Natural killer cell (primary cell): ENCODE measurements around the gene CAPN9. TPM values are rescaled to one million over a fixed set of nuclear protein-coding genes. Genes with fewer than 3 reads are reported as not detected.

Experiments
- ATAC-seq, 3 donors: fragments of 150-1000 bp in 2 of 3; fragments of 200-7000 bp in 1 of 3; cut with Tn5 transposase; 1 replicate in 1 of 3; 2 replicates in 2 of 3; pipeline ENCODE4 v1.10.0; 2021; ENCODE audit warnings: mild to moderate bottlenecking in 2 of 3, moderate library complexity in 2 of 3
- DNase-seq, 2 donors: peaks; one replicate each; pipeline versions ENCODE4 v3.0.0 to v3.0.0-alpha.2; 2013 to 2021; ENCODE audit warnings: mixed read lengths in 1 of 2
- H3K27ac ChIP-seq: one replicate; pipeline ENCODE4 v1.5.1; 2013; ENCODE audit warnings: mild to moderate bottlenecking, low read length
- H3K27me3 ChIP-seq: one replicate; pipeline ENCODE4 v1.6.1; 2013; ENCODE audit warnings: low read length; ENCODE audit not compliant: control insufficient read depth, insufficient read depth
- H3K36me3 ChIP-seq: one replicate; pipeline ENCODE4 v1.6.1; 2013; ENCODE audit warnings: low read length; ENCODE audit not compliant: control insufficient read depth, insufficient read depth
- H3K4me1 ChIP-seq: one replicate; pipeline ENCODE4 v1.6.1; 2013; ENCODE audit warnings: low read length; ENCODE audit not compliant: control insufficient read depth, insufficient read depth
- H3K4me3 ChIP-seq: one replicate; pipeline ENCODE4 v1.5.1; 2013; ENCODE audit warnings: low read length
- H3K9me3 ChIP-seq: one replicate; pipeline ENCODE4 v1.6.1; 2013; ENCODE audit warnings: low read length; ENCODE audit not compliant: control insufficient read depth, insufficient read depth
- H3K27ac Mint-ChIP-seq, 2 donors: one replicate each; pipeline ENCODE4 v1.8.0; 2022; ENCODE audit warnings: mild to moderate bottlenecking in 2 of 2, mixed read lengths in 2 of 2, moderate library complexity in 1 of 2
- H3K27me3 Mint-ChIP-seq, 2 donors: one replicate each; pipeline ENCODE4 v1.8.0; 2022; ENCODE audit warnings: low read depth in 2 of 2, mixed read lengths in 2 of 2
- H3K36me3 Mint-ChIP-seq: one replicate; pipeline ENCODE4 v1.8.0; 2022; ENCODE audit warnings: mixed read lengths
- H3K4me1 Mint-ChIP-seq, 2 donors: one replicate each; pipeline ENCODE4 v1.8.0; 2022; ENCODE audit warnings: mixed read lengths in 2 of 2
- H3K4me3 Mint-ChIP-seq: one replicate; pipeline ENCODE4 v1.8.0; 2022; ENCODE audit warnings: mild to moderate bottlenecking, moderate library complexity, mixed read lengths
- H3K9me3 Mint-ChIP-seq, 2 donors: one replicate each; pipeline ENCODE4 v1.8.0; 2022; ENCODE audit warnings: mixed read lengths in 2 of 2
- CTCF ChIP-seq: fragments of 200-600 bp; IDR thresholded peaks from one replicate; pipeline ENCODE4 v1.8.0; 2022; ENCODE audit warnings: antibody characterized with exemption
- WGBS: methylation state at CpG from one replicate; pipeline ENCODE4 v1.1.7; 2013; ENCODE audit warnings: missing lambda C conversion rate; ENCODE audit not compliant: insufficient coverage; 5-methylcytosine and 5-hydroxymethylcytosine counted together
- intact Hi-C: fragments of 100-400 bp; cut with micrococcal nuclease; formaldehyde crosslinking; loops from one replicate; pipeline ENCODE4 v1.14.2; 2022
- total RNA-seq, 4 donors: library from RNA; stranded (reverse); fragments of 120-200 nt in 1 of 4; gene quantifications; one replicate each; pipeline versions ENCODE4 v1.2.3 to v1.2.4, GENCODE V29; 2013 to 2022

CAPN9 gene
- total RNA-seq, 3 donors from 2014 or later (not counting 1 experiment from before 2014, with no cell fraction given) = not detected

- H3K9me3 ChIP-seq = no peaks in the 10 kb centered on the region
- no peaks in the 10 kb centered on the region for H3K36me3 ChIP-seq
- Mint-ChIP-seq H3K9me3 (no peaks in the 10 kb centered on the region), H3K27me3 (peaks cover 0 to 2% of the 10 kb centered on the region in 2 donors), H3K27ac (no peak overlapping the region), H3K4me1 (peaks cover 9 to 19% of the 10 kb centered on the region in 2 donors), H3K4me3 (no peak overlapping the region), H3K36me3 (no peaks in the 10 kb centered on the region)
- intact Hi-C loops = no loop called here
- H3K27me3 ChIP-seq = no peaks in the 10 kb centered on the region
- no peak for DNase-seq
- no peak overlapping the region for H3K4me3 ChIP-seq
- 40% methylated on average over 22 of the region's 22 CpGs for WGBS
- no peak overlapping the region for H3K27ac ChIP-seq
- TF ChIP-seq CTCF = no peak
- peaks cover 25% of the 10 kb centered on the region for H3K4me1 ChIP-seq
- no peak for ATAC-seq
Measured at GRCh38 chr1:230707732-230708630, 39.2 kb upstream of the CAPN9 start.

GRCh38 chr1:230708631-230709580, 38.3 kb upstream of the CAPN9 start:
- DNase-seq (no peak), ATAC-seq (no peak)
- no peaks in the 10 kb centered on the region for H3K9me3 ChIP-seq
- H3K36me3 Mint-ChIP-seq = no peaks in the 10 kb centered on the region
- intact Hi-C loops = no loop called here
- no peak overlapping the region for H3K4me3 Mint-ChIP-seq
- no peak for TF ChIP-seq CTCF
- peaks cover 0 to 2% of the 10 kb centered on the region in 2 donors for H3K27me3 Mint-ChIP-seq
- H3K4me1 Mint-ChIP-seq = peaks cover 9 to 19% of the 10 kb centered on the region in 2 donors
- H3K9me3 Mint-ChIP-seq = no peaks in the 10 kb centered on the region
- 89% methylated on average over 16 of the region's 16 CpGs for WGBS
- H3K27me3 ChIP-seq = no peaks in the 10 kb centered on the region
- no peaks in the 10 kb centered on the region for H3K36me3 ChIP-seq
- H3K27ac Mint-ChIP-seq = no peak overlapping the region
- no peak overlapping the region for H3K27ac ChIP-seq
- H3K4me3 ChIP-seq = no peak overlapping the region
- peaks cover 15% of the 10 kb centered on the region for H3K4me1 ChIP-seq

- Histone ChIP-seq H3K9me3 (no peaks in the 10 kb centered on the region), H3K4me1 (peaks cover 11% of the 10 kb centered on the region), H3K36me3 (no peaks in the 10 kb centered on the region), H3K27me3 (no peaks in the 10 kb centered on the region), H3K4me3 (no peak overlapping the region), H3K27ac (no peak overlapping the region)
- 87% methylated on average over 16 of the region's 18 CpGs for WGBS
- H3K4me3 Mint-ChIP-seq = no peak overlapping the region
- no peak for ATAC-seq
- H3K27me3 Mint-ChIP-seq = peaks cover 0 to 2% of the 10 kb centered on the region in 2 donors
- no peak for DNase-seq
- no peak for TF ChIP-seq CTCF
- no peaks in the 10 kb centered on the region for H3K9me3 Mint-ChIP-seq
- H3K36me3 Mint-ChIP-seq = no peaks in the 10 kb centered on the region
- H3K4me1 Mint-ChIP-seq = peaks cover 9 to 19% of the 10 kb centered on the region in 2 donors
- no peak overlapping the region for H3K27ac Mint-ChIP-seq
- intact Hi-C loops = no loop called here
Measured at GRCh38 chr1:230709619-230710542, 37.3 kb upstream of the CAPN9 start.
